Astrocyte (in vitro differentiated cells and primary cell): Measurements from ENCODE around the gene ZNF182. TPM values are rescaled to one million over a fixed set of nuclear protein-coding genes. Genes with fewer than 3 reads are reported as not detected.

Source experiments
- DNase-seq: peaks from one replicate; pipeline ENCODE4 v3.0.0-alpha.2; 2010; ENCODE audit warnings: low read depth
- FAIRE-seq: peaks from 2 replicates; lab custom pipeline; 2011; peaks lifted over from hg19 to GRCh38; lab: Jason Lieb, UNC
- H2AFZ ChIP-seq: 2 replicates; pipeline ENCODE4 v1.6.0; 2012; ENCODE audit warnings: low read depth, low read length, inconsistent platforms
- H3K27ac ChIP-seq: 2 replicates; pipeline ENCODE4 v1.5.1; 2011; ENCODE audit warnings: low read depth, low read length, inconsistent platforms
- H3K27me3 ChIP-seq: 2 replicates; pipeline ENCODE4 v1.6.0; 2011; ENCODE audit warnings: low read length, inconsistent platforms; ENCODE audit not compliant: insufficient read depth
- H3K36me3 ChIP-seq: 2 replicates; pipeline ENCODE4 v1.5.1; 2011; ENCODE audit warnings: low read length, inconsistent platforms; ENCODE audit not compliant: insufficient read depth
- H3K4me1 ChIP-seq: 2 replicates; pipeline ENCODE4 v1.5.1; 2011; ENCODE audit warnings: low read length, inconsistent platforms; ENCODE audit not compliant: insufficient read depth
- H3K4me2 ChIP-seq: 2 replicates; pipeline ENCODE4 v1.6.0; 2012; ENCODE audit warnings: low read length, inconsistent platforms
- H3K4me3 ChIP-seq: 2 replicates; pipeline ENCODE4 v1.5.1; 2011; ENCODE audit warnings: low read depth, mild to moderate bottlenecking, low read length, inconsistent platforms; ENCODE audit not compliant: insufficient read depth
- H3K79me2 ChIP-seq: 2 replicates; pipeline ENCODE4 v1.6.0; 2012; ENCODE audit warnings: mild to moderate bottlenecking, low read length, inconsistent platforms; ENCODE audit not compliant: insufficient read depth
- H3K9ac ChIP-seq: 2 replicates; pipeline ENCODE4 v1.6.0; 2012; ENCODE audit warnings: mild to moderate bottlenecking, low read length, inconsistent platforms
- H3K9me3 ChIP-seq: 2 replicates; pipeline ENCODE4 v1.5.1; 2012; ENCODE audit warnings: low read depth, mild to moderate bottlenecking, low read length, inconsistent platforms; ENCODE audit not compliant: insufficient read depth
- H4K20me1 ChIP-seq: 2 replicates; pipeline ENCODE4 v1.6.0; 2012; ENCODE audit warnings: low read length, inconsistent platforms; ENCODE audit not compliant: insufficient read depth
- H3K27ac Mint-ChIP-seq: one replicate; pipeline ENCODE4 v1.8.0; 2021; ENCODE audit warnings: mild to moderate bottlenecking, mixed read lengths; ENCODE audit not compliant: unreplicated experiment
- H3K27me3 Mint-ChIP-seq: one replicate; pipeline ENCODE4 v1.8.0; 2021; ENCODE audit warnings: low read depth, mixed read lengths; ENCODE audit not compliant: unreplicated experiment
- H3K36me3 Mint-ChIP-seq: one replicate; pipeline ENCODE4 v1.8.0; 2021; ENCODE audit warnings: low read depth, mixed read lengths; ENCODE audit not compliant: unreplicated experiment
- H3K4me1 Mint-ChIP-seq: one replicate; pipeline ENCODE4 v1.8.0; 2021; ENCODE audit warnings: low read depth, mixed read lengths; ENCODE audit not compliant: unreplicated experiment
- H3K4me3 Mint-ChIP-seq: one replicate; pipeline ENCODE4 v1.8.0; 2021; ENCODE audit warnings: mild to moderate bottlenecking, moderate library complexity, mixed read lengths; ENCODE audit not compliant: unreplicated experiment
- H3K9me3 Mint-ChIP-seq: one replicate; pipeline ENCODE4 v1.8.0; 2021; ENCODE audit warnings: mild to moderate bottlenecking, mixed read lengths; ENCODE audit not compliant: unreplicated experiment
- EZH2 ChIP-seq: IDR thresholded peaks from 2 replicates; pipeline ENCODE4 v1.6.1; 2012; ENCODE audit warnings: mild to moderate bottlenecking, low read length, inconsistent platforms; ENCODE audit not compliant: insufficient read depth
- total RNA-seq: library from RNA; stranded (reverse); gene quantifications from 2 replicates; pipeline ENCODE4 v1.2.1, GENCODE V29; 2021
- TF ChIP-seq, protein P1 (sequence below): IDR thresholded peaks from 2 replicates; pipeline ENCODE4 v1.5.1; 2011; ENCODE audit warnings: low read depth, mild to moderate bottlenecking, inconsistent platforms, low read length, moderate library complexity; ENCODE audit not compliant: insufficient read depth

ZNF182 gene
- total RNA-seq, 1 donor from 2014 or later = 4.5 TPM

DNA sequence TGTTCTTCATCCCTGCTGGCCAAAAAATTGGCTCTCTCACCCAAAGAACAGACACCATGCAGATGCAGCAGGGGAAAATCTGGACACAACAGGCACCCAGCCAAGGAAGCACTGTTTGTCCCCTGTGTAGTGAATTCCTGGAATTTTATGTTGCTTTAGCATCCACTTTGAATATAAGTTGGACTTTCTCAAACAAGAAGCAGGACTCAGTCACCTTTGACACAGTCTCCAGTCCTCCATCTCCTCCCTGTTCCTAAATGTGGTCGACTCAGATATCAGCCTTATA lies 11.8 kb downstream of the ZNF182 start:
- Histone ChIP-seq H3K4me3 (no peak overlapping the region), H4K20me1 (no peaks in the 10 kb centered on the region), H3K36me3 (peaks cover 5% of the 10 kb centered on the region), H3K79me2 (no peaks in the 10 kb centered on the region), H3K9ac (no peak overlapping the region), H3K9me3 (no peaks in the 10 kb centered on the region), H3K4me2 (peak overlapping the region; percentile 36), H3K27ac (no peak overlapping the region), H2AFZ (no peak overlapping the region), H3K27me3 (no peaks in the 10 kb centered on the region), H3K4me1 (peaks cover 10% of the 10 kb centered on the region)
- H3K4me3 Mint-ChIP-seq = no peak overlapping the region
- peaks cover 22% of the 10 kb centered on the region for H3K9me3 Mint-ChIP-seq
- peak overlapping the region; percentile 66 for H3K27ac Mint-ChIP-seq
- peaks cover 35% of the 10 kb centered on the region for H3K36me3 Mint-ChIP-seq
- FAIRE-seq (peak; percentile 9), DNase-seq (no peak)
- no peak for TF ChIP-seq EZH2
- TF ChIP-seq, protein P1, sequence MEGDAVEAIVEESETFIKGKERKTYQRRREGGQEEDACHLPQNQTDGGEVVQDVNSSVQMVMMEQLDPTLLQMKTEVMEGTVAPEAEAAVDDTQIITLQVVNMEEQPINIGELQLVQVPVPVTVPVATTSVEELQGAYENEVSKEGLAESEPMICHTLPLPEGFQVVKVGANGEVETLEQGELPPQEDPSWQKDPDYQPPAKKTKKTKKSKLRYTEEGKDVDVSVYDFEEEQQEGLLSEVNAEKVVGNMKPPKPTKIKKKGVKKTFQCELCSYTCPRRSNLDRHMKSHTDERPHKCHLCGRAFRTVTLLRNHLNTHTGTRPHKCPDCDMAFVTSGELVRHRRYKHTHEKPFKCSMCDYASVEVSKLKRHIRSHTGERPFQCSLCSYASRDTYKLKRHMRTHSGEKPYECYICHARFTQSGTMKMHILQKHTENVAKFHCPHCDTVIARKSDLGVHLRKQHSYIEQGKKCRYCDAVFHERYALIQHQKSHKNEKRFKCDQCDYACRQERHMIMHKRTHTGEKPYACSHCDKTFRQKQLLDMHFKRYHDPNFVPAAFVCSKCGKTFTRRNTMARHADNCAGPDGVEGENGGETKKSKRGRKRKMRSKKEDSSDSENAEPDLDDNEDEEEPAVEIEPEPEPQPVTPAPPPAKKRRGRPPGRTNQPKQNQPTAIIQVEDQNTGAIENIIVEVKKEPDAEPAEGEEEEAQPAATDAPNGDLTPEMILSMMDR = no peak
- peaks cover 6% of the 10 kb centered on the region for H3K4me1 Mint-ChIP-seq
- no peaks in the 10 kb centered on the region for H3K27me3 Mint-ChIP-seq

GRCh38 chrX:47991263-47992094 lies 12.3 kb downstream of the ZNF182 start:
- H3K36me3 Mint-ChIP-seq = peaks cover 39% of the 10 kb centered on the region
- no peaks in the 10 kb centered on the region for H3K79me2 ChIP-seq
- peaks cover 23% of the 10 kb centered on the region for H3K9me3 Mint-ChIP-seq
- H2AFZ ChIP-seq = no peak overlapping the region
- no peak overlapping the region for H3K9ac ChIP-seq
- H3K9me3 ChIP-seq = no peaks in the 10 kb centered on the region
- no peak overlapping the region for H3K4me3 Mint-ChIP-seq
- peaks cover 6% of the 10 kb centered on the region for H3K4me1 Mint-ChIP-seq
- peak overlapping the region; percentile 47 for H3K27ac ChIP-seq
- H3K36me3 ChIP-seq = peaks cover 4% of the 10 kb centered on the region
- H4K20me1 ChIP-seq = no peaks in the 10 kb centered on the region
- H3K27me3 ChIP-seq = no peaks in the 10 kb centered on the region
- no peaks in the 10 kb centered on the region for H3K27me3 Mint-ChIP-seq
- FAIRE-seq = peak; percentile 80
- no peak overlapping the region for H3K4me3 ChIP-seq
- H3K27ac Mint-ChIP-seq = peak overlapping the region; percentile 66
- H3K4me1 ChIP-seq = peaks cover 10% of the 10 kb centered on the region
- TF ChIP-seq EZH2 = no peak
- TF ChIP-seq, protein P1 = no peak
- H3K4me2 ChIP-seq = peak overlapping the region; percentile 36
- DNase-seq = peak; percentile 75
